HFF-Myc (cell line): ENCODE measurements around the gene SERINC1.

ENCODE experiments used
- DNase-seq: peaks from one replicate; pipeline ENCODE4 v3.0.0-alpha.2; 2011; ENCODE audit warnings: low read depth; ENCODE audit errors: extremely low read depth
- H3K4me3 ChIP-seq: replicated peaks from 2 replicates; pipeline ENCODE4 v1.5.1; 2011; ENCODE audit warnings: low read depth, mild to moderate bottlenecking, control low read depth, low read length
- TF ChIP-seq, protein P1 (sequence below): IDR thresholded peaks from 2 replicates; pipeline ENCODE4 v1.5.1; 2012; ENCODE audit warnings: mild to moderate bottlenecking, low read depth, low read length, control low read depth; ENCODE audit errors: missing control alignments

SERINC1 gene

DNA sequence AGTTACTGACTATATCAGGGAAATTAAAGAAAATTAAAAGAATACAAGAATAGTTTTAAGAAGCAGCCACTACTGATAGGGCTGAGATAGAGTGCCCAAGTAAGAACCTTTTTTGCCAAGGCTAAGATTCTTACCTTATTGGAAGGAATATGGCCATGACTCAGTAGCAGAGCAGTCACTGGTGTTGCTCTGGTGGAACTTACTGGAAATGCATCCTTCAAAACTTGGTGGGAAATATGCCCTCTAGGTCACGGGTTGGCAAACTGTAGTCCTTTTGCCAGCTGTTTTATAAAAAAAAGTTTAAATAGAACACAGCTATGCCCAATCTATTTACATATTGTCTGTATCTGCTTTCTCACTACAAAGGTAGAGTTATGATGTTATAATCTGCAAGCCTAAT, 66.2 kb downstream of the SERINC1 start:
- H3K4me3 ChIP-seq: no peak overlapping the region
- peak; percentile 6 for DNase-seq
- TF ChIP-seq, protein P1, sequence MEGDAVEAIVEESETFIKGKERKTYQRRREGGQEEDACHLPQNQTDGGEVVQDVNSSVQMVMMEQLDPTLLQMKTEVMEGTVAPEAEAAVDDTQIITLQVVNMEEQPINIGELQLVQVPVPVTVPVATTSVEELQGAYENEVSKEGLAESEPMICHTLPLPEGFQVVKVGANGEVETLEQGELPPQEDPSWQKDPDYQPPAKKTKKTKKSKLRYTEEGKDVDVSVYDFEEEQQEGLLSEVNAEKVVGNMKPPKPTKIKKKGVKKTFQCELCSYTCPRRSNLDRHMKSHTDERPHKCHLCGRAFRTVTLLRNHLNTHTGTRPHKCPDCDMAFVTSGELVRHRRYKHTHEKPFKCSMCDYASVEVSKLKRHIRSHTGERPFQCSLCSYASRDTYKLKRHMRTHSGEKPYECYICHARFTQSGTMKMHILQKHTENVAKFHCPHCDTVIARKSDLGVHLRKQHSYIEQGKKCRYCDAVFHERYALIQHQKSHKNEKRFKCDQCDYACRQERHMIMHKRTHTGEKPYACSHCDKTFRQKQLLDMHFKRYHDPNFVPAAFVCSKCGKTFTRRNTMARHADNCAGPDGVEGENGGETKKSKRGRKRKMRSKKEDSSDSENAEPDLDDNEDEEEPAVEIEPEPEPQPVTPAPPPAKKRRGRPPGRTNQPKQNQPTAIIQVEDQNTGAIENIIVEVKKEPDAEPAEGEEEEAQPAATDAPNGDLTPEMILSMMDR: no peak

GRCh38 chr6:122404444-122404843, 67.2 kb downstream of the SERINC1 start:
- TF ChIP-seq, protein P1: no peak
- no peak overlapping the region for H3K4me3 ChIP-seq
- DNase-seq: no peak

DNA sequence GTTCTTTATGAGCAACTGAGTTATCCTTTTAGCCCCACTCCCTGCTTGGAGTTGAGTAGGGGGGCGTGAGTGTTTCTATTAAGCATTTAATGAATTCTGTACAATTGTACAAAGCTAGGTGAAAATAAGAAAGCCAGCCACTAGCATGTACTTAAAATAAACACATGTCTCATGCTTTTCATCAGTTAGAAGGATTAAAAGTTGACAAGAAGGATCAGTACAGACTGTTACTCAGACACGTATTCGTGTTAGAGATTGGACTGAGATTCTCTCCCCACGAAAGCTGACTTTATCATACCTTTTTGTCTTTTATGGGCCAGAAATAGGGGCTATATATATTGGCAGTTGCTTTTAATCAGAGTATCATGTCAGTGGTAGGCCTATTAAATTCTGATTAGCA, 70.5 kb downstream of the SERINC1 start:
- TF ChIP-seq, protein P1: no peak

GRCh38 chr6:122400462-122401089, 71.0 kb downstream of the SERINC1 start:
- TF ChIP-seq, protein P1: no peak
- peak overlapping the region; percentile 74 for H3K4me3 ChIP-seq
- DNase-seq: no peak

More for the DNA sequence above, 70.5 kb downstream of the SERINC1 start:
- no peak for DNase-seq
- H3K4me3 ChIP-seq: peak overlapping the region; percentile 74

GRCh38 chr6:122400121-122400450, 71.5 kb downstream of the SERINC1 start:
- H3K4me3 ChIP-seq: peak overlapping the region; percentile 74
- TF ChIP-seq, protein P1: no peak
- no peak for DNase-seq

DNA sequence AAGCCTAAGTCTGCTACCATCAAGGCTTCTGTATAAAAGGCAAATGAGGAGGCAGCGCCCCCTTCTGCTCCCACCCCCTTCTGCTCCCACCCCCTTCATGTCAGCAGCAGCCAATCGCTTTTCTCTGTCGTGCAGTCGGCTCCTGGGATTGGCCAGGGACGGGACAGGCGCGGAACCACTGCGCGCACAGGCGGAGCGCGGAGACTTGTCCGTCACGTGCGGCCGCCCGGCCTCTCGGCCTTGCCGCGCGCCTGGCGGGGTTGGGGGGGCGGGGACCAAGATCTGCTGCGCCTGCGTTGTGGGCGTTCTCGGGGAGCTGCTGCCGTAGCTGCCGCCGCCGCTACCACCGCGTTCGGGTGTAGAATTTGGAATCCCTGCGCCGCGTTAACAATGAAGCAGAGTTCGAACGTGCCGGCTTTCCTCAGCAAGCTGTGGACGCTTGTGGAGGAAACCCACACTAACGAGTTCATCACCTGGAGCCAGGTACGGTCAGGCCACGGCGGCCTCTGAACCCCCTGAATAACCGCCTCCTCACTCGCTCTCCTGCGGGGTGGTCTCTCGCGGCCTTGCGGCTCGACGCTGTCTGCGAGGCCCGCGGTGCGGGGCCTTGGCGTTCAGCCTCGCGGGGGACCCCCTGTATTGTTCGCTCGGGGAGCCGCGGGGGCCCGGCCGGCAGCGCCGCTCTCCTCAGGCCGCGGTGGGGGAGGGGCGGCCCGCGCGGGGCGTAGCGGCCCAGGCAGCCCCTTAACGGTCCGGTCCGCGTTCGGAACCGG, 72.1 kb downstream of the SERINC1 start, which contains the start of gene HSF2:
HSF2 (plus strand) TSS at position 305 of the 773 bp plus-strand sequence; CDS start at position 391, 86 bp downstream.
- peak; percentile 90 for DNase-seq
- TF ChIP-seq, protein P1: no peak
- peak within 1 kb of the TSS; percentile 74 for H3K4me3 ChIP-seq
